NCI-H345 (cell line): ENCODE measurements around the gene NACC2.

Experiments used
- DNase-seq: peaks from one replicate; lab custom pipeline; 2025; lab: John Stamatoyannopoulos, UW

Gene NACC2

DNA sequence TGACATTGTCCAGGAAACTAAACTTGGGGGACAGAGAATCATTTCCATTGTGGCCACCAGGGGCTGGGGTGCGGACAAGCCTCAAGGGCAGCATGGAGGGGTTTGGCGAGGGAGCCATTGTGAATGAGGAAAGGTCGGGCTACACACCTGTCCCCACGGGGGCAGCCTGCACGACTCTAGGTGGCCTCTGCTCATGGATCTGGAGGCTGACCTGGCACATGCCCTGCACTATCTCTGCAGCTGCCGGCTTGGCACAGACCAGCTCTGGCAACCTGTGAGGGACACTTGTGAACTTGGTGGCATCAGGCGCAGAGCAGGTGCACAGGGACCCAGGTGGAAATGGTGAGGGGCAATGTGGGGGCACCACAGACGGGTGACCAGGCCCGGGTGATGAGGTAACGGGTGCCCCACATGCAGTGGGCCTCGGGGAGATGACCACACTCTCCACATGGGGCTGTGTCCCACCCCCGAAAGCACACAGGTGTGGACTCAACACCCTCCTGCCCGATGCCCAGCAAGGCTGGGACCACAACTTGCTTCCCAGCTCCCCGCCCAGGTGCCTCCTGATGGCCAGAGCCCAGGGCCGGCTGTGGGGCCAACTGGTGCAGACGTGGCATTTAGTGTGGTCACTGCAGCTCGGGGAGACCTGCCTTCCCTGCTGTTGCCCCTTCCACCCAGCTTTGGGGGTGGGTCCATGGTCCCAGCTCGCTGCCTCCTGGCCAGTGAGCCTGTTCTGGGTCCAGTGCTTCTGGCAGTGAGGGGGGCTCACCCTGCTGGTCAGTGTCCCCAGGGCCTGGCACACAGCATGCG, 73.0 kb downstream of the NACC2 start:
- no peak for DNase-seq

DNA sequence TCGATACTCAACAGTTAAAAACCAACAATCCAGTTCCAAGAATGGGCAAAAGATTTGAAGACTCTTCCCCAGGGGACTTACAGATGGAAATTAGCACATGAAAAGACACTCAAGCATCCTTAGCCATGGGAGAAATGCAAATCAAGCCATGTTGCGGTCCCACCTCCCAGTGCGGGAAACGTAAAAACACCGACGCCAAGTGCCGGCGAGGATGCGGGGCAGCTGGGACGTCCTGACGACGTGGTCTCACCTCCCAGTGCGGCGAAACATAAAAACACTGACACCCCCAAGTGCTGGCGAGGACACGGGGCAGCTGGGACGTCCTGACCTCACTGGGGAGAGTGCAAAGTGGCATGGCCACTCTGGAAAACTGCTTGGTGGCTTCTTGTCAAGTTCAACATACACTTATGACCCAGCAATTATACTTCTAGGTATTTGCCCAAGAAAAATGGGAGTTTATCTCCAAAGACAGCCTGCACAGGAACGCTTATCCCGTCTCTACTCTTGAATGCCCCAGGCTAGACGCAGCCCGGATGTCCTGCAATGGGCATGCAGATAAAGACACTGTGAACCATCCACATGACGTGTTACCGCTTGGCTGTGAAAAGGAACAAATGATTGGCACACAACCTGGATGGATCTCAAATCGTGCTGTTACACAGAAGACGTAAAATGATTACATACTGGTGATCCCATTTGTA, 73.8 kb downstream of the NACC2 start:
- DNase-seq = no peak

DNA sequence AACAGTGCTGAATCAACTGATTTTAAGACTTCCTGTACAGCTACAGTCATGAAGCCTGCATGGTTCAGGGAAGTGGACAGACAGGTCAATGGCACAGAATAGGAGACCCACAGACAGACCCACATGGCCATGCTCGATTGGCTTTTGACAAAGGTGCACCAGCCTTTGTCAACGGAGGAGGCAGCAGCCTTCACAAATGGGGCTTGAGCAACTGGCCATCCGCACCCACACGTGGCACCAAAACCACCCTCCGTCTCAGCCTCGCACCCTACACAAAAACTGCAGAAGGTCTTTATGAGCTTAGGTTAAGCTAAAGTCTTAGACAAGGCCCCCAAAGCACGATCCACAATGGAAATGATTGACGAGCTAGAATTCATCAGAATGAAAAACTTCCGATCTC, 74.4 kb downstream of the NACC2 start:
- DNase-seq = no peak

DNA sequence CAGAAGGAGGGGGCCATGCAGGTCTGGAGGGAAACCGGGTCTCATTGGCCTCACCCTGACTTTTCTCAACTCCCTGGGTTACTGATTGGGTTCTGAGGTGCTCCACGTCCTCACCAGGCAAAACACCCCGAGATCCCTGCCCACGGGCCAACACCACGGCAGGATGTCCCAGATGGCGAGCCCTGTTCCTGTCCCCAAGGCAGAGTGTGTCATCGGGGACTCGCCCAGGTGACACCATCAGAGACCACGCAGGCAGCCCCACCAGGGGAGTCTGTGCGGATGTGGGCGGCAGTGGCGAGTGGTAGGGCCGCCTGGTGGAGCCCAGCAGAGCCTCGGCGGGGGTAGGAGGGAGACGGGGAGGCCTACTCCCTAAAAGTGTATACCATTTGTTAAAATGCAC, 74.9 kb downstream of the NACC2 start:
- no peak for DNase-seq

DNA sequence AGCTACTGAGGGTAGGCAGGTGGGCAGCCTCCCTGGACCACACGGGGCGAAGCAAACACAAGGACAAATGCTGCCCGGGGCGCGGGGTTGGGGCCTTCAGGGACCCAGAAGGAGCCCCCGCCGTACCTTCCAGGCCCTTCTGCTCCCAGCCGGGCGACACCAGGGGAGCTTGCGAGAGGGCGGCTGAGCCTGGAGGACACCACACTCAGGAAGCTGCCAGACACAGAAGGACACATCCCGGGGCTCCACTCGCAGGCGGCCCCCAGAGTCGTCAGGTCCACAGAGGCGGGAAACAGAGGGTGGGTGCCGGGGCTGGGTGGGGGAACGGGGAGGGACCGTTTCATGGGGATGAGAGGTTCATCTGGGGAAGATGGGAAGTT, 75.4 kb downstream of the NACC2 start:
- DNase-seq = no peak

DNA sequence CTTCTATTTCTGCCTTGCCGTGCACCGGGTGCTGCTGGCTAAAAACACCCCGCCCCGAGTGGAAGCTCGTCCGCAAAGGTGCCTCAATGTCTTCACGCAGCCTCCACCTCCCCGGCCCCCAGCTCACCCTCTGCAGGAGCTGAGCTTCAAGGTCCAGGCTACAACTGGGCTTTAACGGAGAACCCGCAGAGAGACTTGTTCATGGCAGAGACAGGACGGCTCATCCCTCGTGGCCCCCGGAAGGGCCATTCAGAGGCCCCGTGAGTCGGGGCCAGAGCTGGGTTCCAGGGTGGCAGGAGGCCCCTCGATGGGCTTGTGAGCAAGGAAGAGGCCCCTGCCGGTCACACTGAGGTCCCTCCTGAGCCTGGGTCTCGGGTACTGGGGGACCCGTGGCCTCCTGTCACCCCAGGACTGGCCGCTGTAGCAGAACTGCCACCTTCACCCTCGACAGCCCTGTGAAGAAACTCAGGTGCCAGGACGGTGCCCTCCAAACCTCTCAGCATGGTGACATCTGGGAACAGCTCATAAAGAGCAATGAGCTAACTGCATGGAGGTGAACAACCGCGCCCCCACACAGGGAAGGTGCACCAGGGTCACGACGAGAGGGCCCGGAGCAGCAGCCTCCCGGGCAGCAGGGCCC, 75.9 kb downstream of the NACC2 start:
- no peak for DNase-seq

DNA sequence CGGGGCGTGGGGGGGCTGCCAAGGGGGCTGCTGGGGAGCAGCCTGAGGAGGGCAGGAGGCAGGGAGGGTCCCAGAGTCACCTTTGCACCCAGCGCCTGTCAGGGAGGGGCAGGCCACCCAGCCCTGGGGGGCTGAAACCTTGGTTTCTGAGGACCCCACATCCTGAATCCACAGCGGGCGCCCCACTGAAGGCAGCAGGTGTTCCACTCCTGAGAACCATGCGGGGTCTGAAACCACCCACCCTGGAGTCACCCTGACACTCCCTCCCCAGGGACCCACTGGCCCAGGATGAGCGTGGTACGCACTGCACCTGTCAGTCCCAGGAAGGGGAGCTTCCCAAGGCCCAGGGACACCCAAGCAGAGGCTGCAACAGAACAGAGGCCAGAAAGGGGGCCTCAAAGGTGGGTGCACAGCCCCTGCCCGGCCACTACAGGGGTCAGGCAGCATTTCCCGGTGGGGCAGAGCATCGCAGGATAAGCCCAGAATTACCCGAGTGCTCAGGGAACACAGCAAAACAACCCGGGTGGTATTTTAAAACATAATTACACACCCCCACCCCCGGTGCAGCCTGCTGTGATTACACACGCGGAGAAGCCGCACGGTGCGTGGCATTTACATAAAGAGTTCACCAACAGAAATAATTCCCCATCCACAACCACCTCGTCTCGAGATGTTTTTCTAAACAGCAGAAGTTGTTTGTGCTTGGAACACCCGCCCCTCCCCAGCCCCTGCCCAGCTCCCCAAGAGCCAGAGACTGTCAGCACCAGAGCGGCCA, 76.6 kb downstream of the NACC2 start:
- DNase-seq = no peak

DNA sequence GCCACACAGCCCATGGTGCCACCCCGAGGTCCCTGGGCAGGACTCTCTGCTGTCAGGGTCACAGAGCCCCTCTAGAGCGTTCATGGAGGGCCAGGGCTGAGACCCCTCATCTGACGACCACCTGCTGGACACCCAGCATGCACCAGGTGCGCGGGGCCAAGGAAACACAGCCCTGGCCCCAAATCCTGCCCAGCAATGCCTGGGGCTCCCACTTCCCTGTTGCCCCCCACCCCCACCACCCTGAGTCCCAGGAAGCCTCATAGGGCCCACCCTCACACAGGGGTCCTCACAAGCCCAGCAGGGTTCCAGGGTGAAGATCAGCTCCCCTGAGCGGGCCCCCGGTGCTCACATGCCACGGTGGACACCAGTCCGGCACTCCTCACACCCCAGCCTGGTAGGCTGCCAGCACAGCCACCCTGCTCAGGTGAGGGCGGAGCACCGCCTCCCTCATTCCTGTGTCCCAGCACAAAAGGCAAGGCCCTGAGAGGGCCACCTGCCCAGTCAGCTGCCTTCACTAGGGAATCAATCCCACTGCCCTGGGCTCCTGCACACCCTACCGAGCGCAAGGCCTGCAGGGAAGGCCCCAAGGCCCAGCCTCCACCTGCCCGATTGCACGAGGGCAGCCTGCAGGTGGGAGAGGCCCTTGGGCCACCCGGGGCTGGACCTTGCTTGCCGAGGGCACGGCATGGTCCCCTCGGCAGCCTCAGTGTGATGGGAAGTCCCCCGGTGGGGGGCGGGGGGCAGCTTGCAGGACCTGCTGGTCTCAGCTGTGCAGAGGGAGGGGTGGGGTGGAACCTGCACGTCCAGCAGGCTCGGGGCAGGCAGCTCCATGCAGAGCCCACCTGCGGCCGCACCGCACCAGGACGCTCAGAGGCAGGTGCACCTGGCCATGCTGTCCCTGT, 77.5 kb downstream of the NACC2 start:
- DNase-seq = peak; percentile 6

DNA sequence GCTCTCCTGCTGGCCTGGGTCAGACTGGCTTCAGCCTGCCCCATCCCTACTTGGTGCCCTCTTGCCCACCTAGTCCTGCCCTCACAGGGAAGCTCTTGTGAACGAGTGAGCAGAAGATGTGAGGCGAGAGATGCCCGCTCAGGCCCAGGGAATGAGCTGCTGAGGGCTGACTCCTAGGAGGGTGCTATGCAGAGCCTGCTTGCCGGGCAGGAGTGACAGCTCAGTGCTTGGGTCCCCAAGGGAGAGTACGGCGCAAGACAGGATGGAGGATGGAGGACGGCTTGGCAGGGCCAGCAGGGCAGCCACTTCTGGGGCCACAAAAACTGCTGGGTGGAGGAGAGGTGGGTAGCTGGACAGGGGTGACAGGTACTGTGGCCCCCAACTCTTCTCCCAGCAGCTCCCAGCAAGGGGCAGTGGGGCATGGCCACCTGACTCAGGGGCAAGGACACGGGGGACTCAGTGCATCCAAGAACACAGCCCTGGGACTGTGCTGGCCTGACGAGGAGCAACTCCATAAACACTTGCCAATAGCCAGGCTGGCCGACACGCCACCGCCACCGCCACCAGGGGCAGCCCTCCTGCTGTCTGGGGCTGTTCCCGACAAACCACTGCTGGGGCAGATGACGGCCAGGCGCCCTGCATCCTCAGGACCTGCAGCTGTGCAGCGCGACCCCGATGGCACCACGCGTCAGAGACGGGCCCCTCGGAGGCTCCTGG, 78.4 kb downstream of the NACC2 start:
- no peak for DNase-seq

DNA sequence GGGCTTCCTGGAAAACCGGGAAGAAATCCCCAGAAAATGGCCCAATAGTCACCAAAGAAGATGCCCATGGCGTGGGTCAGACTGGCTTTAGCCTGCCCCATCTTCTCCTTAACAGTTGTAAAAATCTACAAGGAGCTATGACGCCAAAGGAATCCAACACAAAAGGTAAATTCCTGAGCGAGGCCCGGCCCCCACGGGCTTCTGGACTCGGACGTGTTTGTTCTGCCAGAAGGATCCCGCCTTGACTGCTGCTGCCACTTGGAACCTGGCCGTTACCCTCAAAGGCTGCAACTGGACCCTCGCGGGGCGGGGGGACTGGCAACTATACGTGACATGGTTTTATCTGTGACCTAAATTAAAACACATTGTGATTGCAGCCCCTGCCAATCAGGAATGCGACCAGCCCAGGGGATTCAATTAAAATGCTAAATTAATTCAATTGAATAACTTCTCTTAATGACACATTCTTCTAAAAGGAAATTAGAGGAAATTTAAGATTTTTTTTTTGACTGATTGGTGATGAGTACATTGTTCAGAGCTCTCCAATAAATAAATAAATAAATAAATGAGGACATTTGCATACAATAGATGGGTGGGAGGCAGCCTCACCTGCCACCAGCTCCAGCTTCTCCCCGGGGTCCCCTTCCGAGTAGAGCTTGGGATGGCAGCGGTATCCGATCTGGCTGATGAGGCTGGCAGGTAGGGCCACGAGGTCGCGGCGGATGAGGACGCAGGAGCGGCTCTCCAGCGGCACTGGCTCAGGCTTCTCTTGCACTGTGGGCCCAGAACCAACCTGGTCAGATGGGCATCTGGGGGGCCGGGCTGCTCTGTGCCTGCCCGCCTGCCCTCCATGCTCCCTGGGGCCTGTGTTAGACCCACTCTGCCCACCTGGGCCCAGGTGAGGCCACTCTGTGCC, 79.2 kb downstream of the NACC2 start:
- no peak for DNase-seq

DNA sequence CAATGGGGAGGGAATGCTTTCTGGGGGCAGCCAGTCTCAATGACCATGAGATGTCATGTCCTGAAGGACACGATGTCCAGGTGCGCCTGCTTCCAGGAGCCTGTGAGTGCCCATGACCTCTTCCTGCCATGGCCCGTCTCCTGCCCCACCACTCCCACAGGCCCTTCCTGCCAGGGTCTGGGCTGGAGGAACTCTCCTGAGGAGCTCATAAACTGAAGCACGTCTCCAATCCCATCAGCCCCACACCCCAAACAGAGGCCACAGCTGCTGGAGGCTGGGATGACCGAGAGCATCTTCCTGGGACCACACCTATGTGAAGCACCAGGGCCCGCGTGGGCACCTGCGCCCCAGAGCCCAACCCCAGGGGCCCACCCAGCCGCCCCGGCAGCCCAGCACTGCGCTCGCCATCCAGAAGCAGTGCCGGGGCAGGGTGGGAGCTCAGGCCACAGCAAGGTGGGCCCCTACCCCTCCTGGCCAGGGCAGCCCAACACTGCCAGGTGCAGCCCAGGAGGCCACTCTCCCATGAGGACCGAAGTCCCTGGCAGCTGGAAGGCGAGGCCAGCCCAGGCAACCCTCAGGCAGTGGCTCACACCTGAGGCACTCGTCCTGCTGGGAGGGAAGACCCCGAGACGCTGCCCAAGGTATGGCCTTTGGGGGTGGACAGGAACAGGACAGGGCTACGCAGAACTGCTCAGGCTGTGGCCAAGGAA, 80.0 kb downstream of the NACC2 start:
- DNase-seq = no peak

DNA sequence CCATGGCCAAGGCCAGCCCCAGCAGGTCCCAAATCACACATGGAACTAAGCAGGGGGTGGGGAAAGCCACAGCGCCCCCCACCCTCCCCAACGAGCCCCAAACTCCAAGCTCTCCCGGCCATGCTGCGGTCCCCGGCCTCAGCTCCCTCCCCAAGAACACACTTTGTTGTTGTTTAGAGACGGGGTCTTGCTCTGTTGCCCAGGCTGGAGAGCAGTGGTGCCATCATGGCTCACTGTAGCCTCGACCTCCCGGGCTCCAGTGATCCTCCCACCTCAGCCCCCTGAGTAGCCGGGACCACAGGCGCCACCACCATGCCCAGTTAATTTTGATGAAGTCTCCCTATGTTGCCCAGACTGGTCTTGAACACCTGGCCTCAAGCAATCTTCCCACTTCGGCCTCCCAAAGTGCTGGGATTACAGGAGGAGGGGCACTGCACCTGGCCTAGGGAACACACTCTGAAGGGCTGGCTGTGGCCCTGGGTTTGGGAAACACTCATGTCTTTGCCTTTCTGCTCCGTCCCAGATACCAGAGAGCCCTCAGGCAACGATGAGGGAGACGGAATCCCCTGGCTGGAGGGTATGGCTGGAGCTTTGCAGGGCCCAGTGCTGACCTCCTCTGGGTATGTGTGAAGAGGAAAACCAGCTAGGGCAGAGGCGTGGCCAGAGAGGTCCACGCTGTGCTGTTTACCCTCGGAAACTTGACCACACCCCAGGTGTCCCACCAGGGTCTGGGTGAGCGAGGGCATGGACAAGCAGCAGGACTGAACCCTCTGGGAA, 80.8 kb downstream of the NACC2 start:
- no peak for DNase-seq

DNA sequence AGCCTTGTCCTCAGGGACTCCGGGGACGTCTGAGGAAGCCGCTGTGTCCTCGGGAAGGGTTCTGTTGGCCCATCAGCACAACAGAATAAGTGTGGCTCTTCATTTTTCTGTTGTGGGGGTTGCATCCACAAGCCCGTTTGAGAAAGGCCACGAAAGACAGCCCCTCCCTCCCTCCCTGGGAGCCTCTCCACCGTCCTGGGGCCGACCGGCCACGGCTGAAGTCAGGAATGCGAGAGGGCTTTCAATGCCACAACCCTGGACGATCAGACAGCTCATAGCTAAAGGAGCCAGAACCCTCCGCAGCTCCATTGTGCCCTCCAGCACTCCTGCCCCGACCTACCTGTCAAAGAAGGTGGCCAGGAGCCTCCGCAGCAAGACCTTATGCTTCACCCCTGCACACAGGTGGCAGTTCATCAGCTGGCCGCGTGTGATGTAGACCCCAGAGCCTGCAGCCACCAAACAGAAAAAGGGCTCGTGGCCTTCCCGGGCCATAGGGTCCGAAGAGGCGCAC, 81.5 kb downstream of the NACC2 start:
- no peak for DNase-seq

DNA sequence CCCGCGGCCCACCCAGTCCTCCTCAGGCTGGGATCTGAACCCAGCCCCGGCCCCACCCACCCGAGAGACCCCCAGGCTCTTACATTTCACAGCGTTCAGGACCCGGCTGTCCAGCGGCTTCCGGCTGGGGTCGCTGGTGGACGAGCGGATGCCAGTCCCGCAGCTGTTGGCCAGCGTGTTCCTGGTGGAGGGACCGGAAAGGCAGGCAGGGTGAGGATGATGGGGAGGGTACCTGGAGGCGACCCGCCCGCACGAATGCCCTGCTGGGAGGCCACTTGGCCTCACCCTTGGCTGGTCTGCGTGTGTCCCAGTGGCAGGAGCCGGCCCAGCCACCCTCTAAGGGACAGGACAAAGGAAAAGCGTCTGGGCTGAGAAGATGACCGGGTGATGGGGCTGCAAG, 82.0 kb downstream of the NACC2 start:
- no peak for DNase-seq

DNA sequence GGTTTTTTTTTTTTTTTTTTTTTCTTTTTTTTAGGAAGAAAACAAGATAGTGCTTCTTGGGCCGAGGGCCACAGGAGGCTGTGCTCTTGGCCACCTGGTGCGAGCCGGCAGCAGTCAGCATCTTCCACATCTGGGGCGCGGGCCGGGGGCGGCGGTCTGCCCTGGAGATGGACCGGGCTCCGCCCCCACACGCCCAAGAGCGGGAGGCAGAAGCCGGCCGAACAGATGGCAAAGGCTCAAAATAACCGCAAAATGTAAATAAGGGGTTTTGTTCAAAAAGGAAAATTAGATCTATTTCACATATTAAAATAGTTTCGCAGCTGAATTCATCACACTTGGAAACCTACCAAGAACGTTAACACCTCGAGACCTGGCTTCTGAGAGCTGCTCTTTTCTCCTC, 82.4 kb downstream of the NACC2 start:
- DNase-seq = no peak

DNA sequence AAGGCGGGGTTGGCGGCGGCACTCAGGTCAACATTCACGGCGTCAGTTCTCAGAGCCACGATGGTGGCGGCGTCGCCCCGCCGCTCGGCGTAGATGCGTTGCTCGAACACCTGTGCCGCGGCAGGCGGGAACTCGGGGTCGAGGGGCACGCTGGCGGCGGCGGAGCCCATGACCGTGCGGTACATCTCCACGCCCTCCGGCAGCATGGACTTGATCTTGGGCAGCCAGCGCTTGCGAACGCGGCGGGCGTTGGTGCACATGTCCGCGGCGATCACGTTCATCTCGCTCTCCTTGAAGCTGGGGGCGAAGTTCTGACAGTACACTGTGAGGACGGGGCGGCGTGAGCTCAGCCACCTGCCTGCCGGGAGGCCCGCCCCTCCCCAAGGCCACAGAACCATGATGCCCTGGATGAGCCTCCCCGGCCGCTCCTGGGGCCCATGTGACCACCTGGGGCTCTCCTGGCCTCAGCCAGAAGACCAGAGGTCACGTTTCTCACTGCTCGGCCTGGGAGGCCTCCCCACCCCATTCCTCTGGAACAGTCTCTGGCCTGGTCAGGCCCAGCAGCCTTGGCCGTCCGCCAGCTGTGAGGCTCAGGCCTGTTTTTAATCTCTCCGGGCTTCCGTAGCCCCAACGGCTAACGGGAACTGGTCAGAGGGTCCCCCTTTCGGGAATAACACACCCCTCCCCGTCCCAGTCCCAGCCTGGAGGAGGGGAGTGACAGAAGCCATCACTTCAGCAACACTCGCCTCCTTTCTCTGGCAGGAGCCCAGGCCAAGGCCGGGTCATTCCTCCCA, 83.2 kb downstream of the NACC2 start:
- DNase-seq = no peak

DNA sequence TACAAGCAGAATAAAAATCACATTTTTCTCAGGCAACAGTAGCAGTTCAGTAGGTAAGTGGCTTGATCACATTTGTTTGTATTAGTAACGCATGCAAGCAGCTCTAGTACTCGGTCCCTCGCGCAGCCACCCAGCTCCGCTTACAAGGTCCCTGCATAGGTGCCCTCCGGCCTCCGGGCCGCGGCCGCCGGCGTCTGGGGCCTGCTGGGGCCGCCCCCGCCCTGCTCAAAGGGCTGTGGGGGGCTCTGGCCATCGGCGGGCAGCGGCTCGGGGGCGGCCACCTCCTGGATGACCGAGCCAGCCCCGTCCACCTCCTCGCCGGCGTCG, 83.8 kb downstream of the NACC2 start:
- DNase-seq = no peak
